ENCODE data around the gene TPR.

TPR gene

GRCh38 chr1:186292875-186293274, 82.2 kb downstream of the TPR start:
- no peak for TF ChIP-seq CTCF (IDR thresholded peaks at IDR 0.05; ENCODE audit: low read depth, low read length, poor library complexity, severe bottlenecking)
- TF ChIP-seq EZH2phosphoT487 (IDR thresholded peaks at IDR 0.05; ENCODE audit: borderline replicate concordance, low read length), result no peak
- no peaks in the 10 kb centered on the region for H3K36me3 ChIP-seq (ENCODE audit: control insufficient read depth, low read length)
- no peaks in the 10 kb centered on the region for H3K9me3 ChIP-seq (ENCODE audit: control insufficient read depth, insufficient read depth, low read length)
- no peak overlapping the region for H3K4me2 ChIP-seq (ENCODE audit: low read length)
- H3K4me1 ChIP-seq (ENCODE audit: control insufficient read depth, low read length), result no peaks in the 10 kb centered on the region
- no peaks in the 10 kb centered on the region for H4K20me1 ChIP-seq (ENCODE audit: control insufficient read depth, insufficient read depth, low read depth, low read length)
- H3K9me2 ChIP-seq (replicated peaks; ENCODE audit: control insufficient read depth, low read length), result no peaks in the 10 kb centered on the region
- no peak overlapping the region for H3K4me3 ChIP-seq (ENCODE audit: low read length)
- no peaks in the 10 kb centered on the region for H3F3A ChIP-seq (ENCODE audit: control insufficient read depth, insufficient read depth)
- peaks cover 11% of the 10 kb centered on the region for H3K27me3 ChIP-seq (ENCODE audit: control insufficient read depth, low read length)
- no peaks in the 10 kb centered on the region for H3K79me2 ChIP-seq (ENCODE audit: control insufficient read depth, low read length)
- no peak overlapping the region for H3K27ac ChIP-seq (ENCODE audit: low read depth, low read length)

GRCh38 chr1:186291271-186291670, 83.8 kb downstream of the TPR start:
- Histone ChIP-seq H3K4me2 (ENCODE audit: low read length) (no peak overlapping the region), H3K9me2 (replicated peaks; ENCODE audit: control insufficient read depth, low read length) (no peaks in the 10 kb centered on the region), H3K27ac (ENCODE audit: low read depth, low read length) (no peak overlapping the region), H3K9me3 (ENCODE audit: control insufficient read depth, insufficient read depth, low read length) (no peaks in the 10 kb centered on the region), H3K27me3 (ENCODE audit: control insufficient read depth, low read length) (peaks cover 11% of the 10 kb centered on the region), H3K79me2 (ENCODE audit: control insufficient read depth, low read length) (no peaks in the 10 kb centered on the region), H3K4me1 (ENCODE audit: control insufficient read depth, low read length) (no peaks in the 10 kb centered on the region), H4K20me1 (ENCODE audit: control insufficient read depth, insufficient read depth, low read depth, low read length) (no peaks in the 10 kb centered on the region), H3F3A (ENCODE audit: control insufficient read depth, insufficient read depth) (no peaks in the 10 kb centered on the region), H3K36me3 (ENCODE audit: control insufficient read depth, low read length) (no peaks in the 10 kb centered on the region), H3K4me3 (ENCODE audit: low read length) (no peak overlapping the region)
- TF ChIP-seq EZH2phosphoT487 (IDR thresholded peaks at IDR 0.05; ENCODE audit: borderline replicate concordance, low read length) (no peak), CTCF (IDR thresholded peaks at IDR 0.05; ENCODE audit: low read depth, low read length, poor library complexity, severe bottlenecking) (no peak)

- H3K9me3 ChIP-seq (ENCODE audit: control insufficient read depth, insufficient read depth, low read length), result no peaks in the 10 kb centered on the region
- H3K27ac ChIP-seq (ENCODE audit: low read depth, low read length), result no peak overlapping the region
- H3K4me2 ChIP-seq (ENCODE audit: low read length), result no peak overlapping the region
- peaks cover 9% of the 10 kb centered on the region for H3K27me3 ChIP-seq (ENCODE audit: control insufficient read depth, low read length)
- H4K20me1 ChIP-seq (ENCODE audit: control insufficient read depth, insufficient read depth, low read depth, low read length), result no peaks in the 10 kb centered on the region
- TF ChIP-seq EZH2phosphoT487 (IDR thresholded peaks at IDR 0.05; ENCODE audit: borderline replicate concordance, low read length), result no peak
- TF ChIP-seq CTCF (IDR thresholded peaks at IDR 0.05; ENCODE audit: low read depth, low read length, poor library complexity, severe bottlenecking), result no peak
- H3K9me2 ChIP-seq (replicated peaks; ENCODE audit: control insufficient read depth, low read length), result no peaks in the 10 kb centered on the region
- no peak overlapping the region for H3K4me3 ChIP-seq (ENCODE audit: low read length)
- H3K36me3 ChIP-seq (ENCODE audit: control insufficient read depth, low read length), result no peaks in the 10 kb centered on the region
- H3K4me1 ChIP-seq (ENCODE audit: control insufficient read depth, low read length), result no peaks in the 10 kb centered on the region
- no peaks in the 10 kb centered on the region for H3K79me2 ChIP-seq (ENCODE audit: control insufficient read depth, low read length)
- no peaks in the 10 kb centered on the region for H3F3A ChIP-seq (ENCODE audit: control insufficient read depth, insufficient read depth)
These were observed 85.0 kb downstream of the TPR start for GRCh38 chr1:186289943-186290545.

Measured in DOHH2 (cell line).